Jurkat, Clone E6-1 (cell line): Measurements from ENCODE around the gene LMF2.

Experiments
- DNase-seq: peaks from one replicate; pipeline ENCODE4 v3.0.0-alpha.2; 2011; ENCODE audit warnings: low read depth, low spot score
- H3K4me3 ChIP-seq: 2 replicates; pipeline ENCODE4 v1.5.1; 2011; ENCODE audit warnings: mild to moderate bottlenecking, low read length, control low read depth, moderate library complexity

The LMF2 gene

GRCh38 chr22:50471197-50471847 is 36.2 kb downstream of the LMF2 start:
- no peak for DNase-seq
- peak overlapping the region; percentile 41 for H3K4me3 ChIP-seq

GRCh38 chr22:50470491-50470890 is 37.0 kb downstream of the LMF2 start:
- H3K4me3 ChIP-seq, result peak overlapping the region; percentile 41
- peak; percentile 49 for DNase-seq

GRCh38 chr22:50469377-50470305 is 37.9 kb downstream of the LMF2 start:
- peak; percentile 99 for DNase-seq
- peak overlapping the region; percentile 44 for H3K4me3 ChIP-seq

- H3K4me3 ChIP-seq, result peak overlapping the region; percentile 44
- DNase-seq, result no peak
These were observed 38.9 kb downstream of the LMF2 start for GRCh38 chr22:50468626-50469025.

DNA sequence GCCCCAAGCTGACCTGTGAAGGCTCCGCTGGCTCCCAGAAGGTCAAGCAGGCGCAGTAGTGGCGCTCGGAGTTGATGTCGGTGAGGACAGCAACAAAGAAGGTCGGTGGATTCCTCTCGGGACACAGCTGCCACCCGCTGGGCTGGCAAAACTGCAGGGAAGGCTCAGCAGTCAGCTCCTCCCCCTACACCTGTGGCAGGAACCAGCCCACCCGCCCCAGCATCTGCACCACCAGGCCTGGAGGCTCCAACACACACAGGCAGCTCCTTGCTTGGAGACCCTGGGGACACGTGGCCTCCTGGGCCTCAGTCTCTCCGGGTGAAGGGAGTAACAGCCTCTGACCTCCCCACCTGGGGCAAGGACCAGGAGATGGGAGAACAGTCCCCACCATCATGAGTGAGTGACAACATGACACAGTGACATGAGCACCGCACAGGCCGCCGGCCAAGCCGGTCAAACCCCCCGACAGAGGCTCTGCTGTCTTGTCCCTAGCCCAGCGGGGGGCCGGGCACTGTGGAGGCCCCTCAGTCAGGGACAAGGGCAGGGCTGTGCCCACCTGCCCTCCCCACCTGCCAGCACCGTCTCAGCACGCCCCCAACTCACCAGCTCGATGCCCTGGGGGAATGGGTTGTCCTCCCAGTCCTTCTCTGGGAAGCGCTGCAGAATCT is 39.6 kb downstream of the LMF2 start:
- DNase-seq, result no peak
- H3K4me3 ChIP-seq, result no peak overlapping the region

- no peak overlapping the region for H3K4me3 ChIP-seq
These were observed 40.2 kb downstream of the LMF2 start for GRCh38 chr22:50467341-50467740.

DNA sequence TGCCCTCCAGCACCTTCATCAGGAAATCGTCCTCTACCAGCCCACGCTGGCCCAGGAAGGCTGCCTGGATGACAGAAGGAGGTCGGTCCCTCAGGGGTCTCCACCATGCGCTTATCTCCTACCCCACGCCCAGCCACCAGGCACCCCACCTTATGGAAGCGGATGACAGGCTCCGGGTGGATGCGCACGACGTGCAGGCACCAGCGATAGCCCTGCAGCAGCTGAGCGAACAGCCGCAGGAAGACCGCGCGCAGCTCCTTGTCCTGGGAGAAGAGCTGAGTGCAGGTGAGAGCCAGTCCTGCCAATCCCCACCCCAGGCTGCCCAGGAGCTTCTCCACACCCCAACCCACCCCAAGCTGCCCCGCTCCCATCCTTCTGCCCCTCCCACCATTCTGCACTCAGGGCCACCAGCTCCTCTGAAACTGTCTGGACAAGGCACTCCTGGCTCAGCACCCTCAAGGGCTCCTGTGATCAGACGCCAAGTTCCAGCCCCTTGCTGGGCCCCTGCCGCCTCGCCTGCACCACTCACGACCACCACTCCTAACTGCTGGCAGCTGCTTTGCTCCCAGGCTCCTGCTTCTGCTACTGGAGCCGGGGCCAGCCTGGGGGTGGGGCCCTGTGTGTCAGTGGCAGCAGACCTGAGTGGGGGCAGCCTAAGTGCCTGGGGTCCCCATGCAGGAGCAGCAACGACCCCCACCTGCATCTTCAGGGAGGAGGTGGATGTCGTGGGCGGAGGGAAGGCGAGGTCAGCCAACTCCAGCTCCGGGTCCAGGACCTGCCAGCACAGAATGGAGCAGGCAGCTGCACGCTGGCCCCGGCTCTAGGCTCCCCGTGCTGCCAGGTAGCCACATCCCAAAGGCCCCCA is 42.2 kb downstream of the LMF2 start:
- no peak for DNase-seq
- no peak overlapping the region for H3K4me3 ChIP-seq

More at GRCh38 chr22:50467341-50467740, 40.2 kb downstream of the LMF2 start:
- no peak for DNase-seq

DNA sequence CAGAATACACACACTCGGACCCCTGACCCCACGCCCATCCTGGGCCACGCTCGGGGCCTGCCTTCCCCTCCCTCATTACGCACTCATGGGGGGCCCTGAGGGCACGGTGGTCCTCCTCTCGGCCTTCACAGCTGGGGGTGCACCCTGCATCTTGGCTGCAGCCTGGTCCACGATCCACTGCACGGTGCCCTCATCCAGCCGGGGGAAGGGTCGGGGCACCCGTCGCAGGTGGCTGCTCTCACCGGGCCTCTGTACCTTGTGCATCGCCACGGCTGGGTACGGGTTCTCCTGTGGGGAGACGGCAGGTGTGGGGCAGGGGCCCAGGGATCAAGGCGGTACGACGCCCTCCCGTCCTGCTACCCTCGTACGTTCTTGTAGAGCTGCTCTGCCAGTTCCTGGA is 43.1 kb downstream of the LMF2 start:
- DNase-seq, result no peak
- no peak overlapping the region for H3K4me3 ChIP-seq

GRCh38 chr22:50463188-50463900 is 44.2 kb downstream of the LMF2 start:
- no peak for DNase-seq
- H3K4me3 ChIP-seq, result no peak overlapping the region

- no peak overlapping the region for H3K4me3 ChIP-seq
- DNase-seq, result no peak
These were observed 45.4 kb downstream of the LMF2 start for GRCh38 chr22:50461979-50462540.

DNA sequence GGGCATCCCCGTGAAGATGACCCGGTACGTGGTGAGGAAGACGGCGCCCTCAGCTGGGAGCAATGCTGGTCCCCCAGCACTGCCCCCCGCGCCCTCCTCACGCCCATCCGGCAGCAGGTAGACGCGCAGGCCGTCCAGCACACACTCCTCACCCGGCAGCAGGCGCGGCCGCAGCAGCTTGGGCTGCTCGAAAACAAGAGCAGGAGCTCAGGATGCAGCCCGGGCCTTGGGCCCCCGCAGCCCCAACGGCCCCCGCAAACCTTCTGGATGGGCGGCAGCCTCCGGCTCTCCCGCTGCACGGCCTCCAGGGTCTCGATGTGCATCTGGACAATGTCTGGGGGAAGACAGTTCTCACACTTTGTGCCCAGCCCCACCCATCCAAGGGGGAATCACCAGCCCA is 46.0 kb downstream of the LMF2 start:
- no peak overlapping the region for H3K4me3 ChIP-seq
- no peak for DNase-seq

GRCh38 chr22:50460938-50461337 is 46.6 kb downstream of the LMF2 start:
- no peak for DNase-seq
- H3K4me3 ChIP-seq, result no peak overlapping the region

- no peak overlapping the region for H3K4me3 ChIP-seq
- DNase-seq, result no peak
These were observed 47.9 kb downstream of the LMF2 start for GRCh38 chr22:50459496-50460140.

DNA sequence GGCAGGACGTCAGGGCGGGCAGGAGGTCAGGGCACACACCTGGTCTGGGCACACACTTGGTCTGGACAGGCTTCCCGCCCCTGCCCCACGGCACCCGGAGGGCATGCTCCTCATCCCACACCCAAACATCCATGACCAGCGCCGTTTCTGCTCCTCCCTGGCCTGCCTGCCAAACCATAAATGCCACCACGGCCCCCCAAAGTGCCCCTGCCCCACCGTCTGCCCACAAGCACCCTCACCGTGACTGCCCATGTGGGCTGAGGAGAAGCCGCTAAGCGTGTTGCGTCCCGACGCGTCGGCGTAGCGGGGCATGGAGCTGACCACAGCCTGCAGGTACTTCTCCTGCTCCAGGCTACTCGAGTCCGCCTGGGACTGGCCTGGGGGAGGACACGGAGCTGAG is 48.5 kb downstream of the LMF2 start:
- H3K4me3 ChIP-seq, result no peak overlapping the region
- no peak for DNase-seq

- H3K4me3 ChIP-seq, result no peak overlapping the region
These were observed 50.9 kb downstream of the LMF2 start for GRCh38 chr22:50456466-50457234.

GRCh38 chr22:50456026-50456425 is 51.5 kb downstream of the LMF2 start:
- no peak overlapping the region for H3K4me3 ChIP-seq
- DNase-seq, result no peak

More at GRCh38 chr22:50456466-50457234, 50.9 kb downstream of the LMF2 start:
- no peak for DNase-seq

- no peak for DNase-seq
These were observed 52.3 kb downstream of the LMF2 start for GRCh38 chr22:50455201-50455600.

More at GRCh38 chr22:50455201-50455600, 52.3 kb downstream of the LMF2 start:
- H3K4me3 ChIP-seq, result no peak overlapping the region
